ENCODE data around the gene ZNF282.

DNA sequence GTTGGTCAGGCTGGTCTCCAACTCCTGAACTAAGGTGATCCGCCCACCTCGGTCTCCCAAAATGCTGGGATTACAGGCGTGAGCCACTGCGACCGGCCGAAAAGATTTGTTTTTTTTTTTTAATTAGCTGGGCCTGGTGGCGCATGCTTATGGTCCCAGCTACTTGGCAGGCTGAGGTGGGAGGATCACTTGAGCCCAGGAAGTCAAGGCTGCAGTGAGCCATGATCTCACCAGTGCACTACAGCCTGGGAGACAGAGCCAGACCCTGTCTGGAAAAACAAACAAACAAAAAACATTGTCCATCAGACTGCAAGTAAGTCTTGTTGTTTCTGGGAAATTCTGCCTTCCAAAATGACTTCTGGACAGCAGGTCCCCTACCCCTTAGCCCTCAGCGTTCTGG, 27.8 kb downstream of the ZNF282 start:
- TF ChIP-seq, protein P1, sequence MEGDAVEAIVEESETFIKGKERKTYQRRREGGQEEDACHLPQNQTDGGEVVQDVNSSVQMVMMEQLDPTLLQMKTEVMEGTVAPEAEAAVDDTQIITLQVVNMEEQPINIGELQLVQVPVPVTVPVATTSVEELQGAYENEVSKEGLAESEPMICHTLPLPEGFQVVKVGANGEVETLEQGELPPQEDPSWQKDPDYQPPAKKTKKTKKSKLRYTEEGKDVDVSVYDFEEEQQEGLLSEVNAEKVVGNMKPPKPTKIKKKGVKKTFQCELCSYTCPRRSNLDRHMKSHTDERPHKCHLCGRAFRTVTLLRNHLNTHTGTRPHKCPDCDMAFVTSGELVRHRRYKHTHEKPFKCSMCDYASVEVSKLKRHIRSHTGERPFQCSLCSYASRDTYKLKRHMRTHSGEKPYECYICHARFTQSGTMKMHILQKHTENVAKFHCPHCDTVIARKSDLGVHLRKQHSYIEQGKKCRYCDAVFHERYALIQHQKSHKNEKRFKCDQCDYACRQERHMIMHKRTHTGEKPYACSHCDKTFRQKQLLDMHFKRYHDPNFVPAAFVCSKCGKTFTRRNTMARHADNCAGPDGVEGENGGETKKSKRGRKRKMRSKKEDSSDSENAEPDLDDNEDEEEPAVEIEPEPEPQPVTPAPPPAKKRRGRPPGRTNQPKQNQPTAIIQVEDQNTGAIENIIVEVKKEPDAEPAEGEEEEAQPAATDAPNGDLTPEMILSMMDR (IDR thresholded peaks at IDR 0.05; ENCODE audit: poor library complexity, severe bottlenecking): no peak
- TF ChIP-seq SMC3 (conservative IDR thresholded peaks at IDR 0.05; ENCODE audit: poor library complexity) (no peak), POLR2AphosphoS5 (IDR thresholded peaks at IDR 0.05) (no peak)
